ENCODE data around the gene HEBP2. TPM values are rescaled to one million over a fixed set of nuclear protein-coding genes. Genes with fewer than 3 reads are reported as not detected.

HEBP2 gene
- total and polyA plus RNA-seq, 9 donors = 12.4 to 64.8 (median 44.3) TPM

GRCh38 chr6:138371720-138372119 lies 32.3 kb upstream of the HEBP2 start:
- intact Hi-C loops (cut with DNase I) = no loop called here
- no peak for DNase-seq
- H3K36me3 ChIP-seq = no peaks in the 10 kb centered on the region
- no peaks in the 10 kb centered on the region for H3K4me1 ChIP-seq (ENCODE audit: insufficient read depth)
- H3K27ac ChIP-seq = no peak overlapping the region
- no peaks in the 10 kb centered on the region for H3K9me3 ChIP-seq
- no peak for TF ChIP-seq POLR2A (IDR thresholded peaks at IDR 0.05)
- no peak for TF ChIP-seq CTCF (IDR thresholded peaks at IDR 0.05)
- no peak for TF ChIP-seq EP300 (IDR thresholded peaks at IDR 0.05)
- WGBS, 3 donors = 30 to 32% (median 30%) methylated on average over 3 of the region's 3 CpGs
- H3K27me3 ChIP-seq = no peaks in the 10 kb centered on the region
- H3K4me3 ChIP-seq = no peak overlapping the region

DNA sequence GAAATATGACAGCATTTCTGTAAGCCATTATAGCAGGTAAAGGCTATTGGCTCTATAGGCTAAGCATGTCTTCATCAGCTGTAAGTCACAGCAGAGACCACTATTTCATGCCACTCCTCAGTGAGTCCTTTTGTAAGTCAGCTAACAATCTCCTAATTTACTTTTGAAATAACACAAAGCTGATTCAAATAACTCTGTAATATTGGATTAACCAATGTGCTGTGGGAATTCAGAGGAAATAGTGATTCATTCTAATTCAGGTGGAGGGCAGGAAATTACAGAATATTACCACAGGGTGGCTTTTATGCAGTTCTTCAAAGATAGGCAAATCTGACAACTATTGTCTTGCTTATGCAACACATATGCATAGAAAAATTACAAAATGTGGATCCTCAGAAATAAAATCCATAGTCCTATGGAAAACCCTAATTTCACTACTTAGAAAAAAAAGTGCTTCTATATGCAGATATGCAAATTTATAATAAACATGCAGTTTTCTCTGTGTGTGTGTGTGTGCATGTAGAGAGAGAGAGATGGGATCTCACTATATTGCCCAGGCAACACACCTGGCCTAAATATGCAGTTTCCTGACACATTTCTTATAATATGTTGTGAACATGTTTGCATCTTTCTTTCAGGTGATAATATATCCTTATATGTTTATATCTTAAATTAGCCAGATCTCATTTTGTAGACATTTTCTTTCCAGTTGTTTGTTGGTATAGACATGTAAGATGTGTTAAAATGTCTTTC lies 31.1 kb upstream of the HEBP2 start:
- no peaks in the 10 kb centered on the region for H3K27me3 ChIP-seq
- H3K4me3 ChIP-seq = no peak overlapping the region
- H3K27ac ChIP-seq = no peak overlapping the region
- H3K9me3 ChIP-seq = no peaks in the 10 kb centered on the region
- no peak for DNase-seq
- TF ChIP-seq EP300 (IDR thresholded peaks at IDR 0.05) = no peak
- no peak for TF ChIP-seq POLR2A (IDR thresholded peaks at IDR 0.05)
- no peak for TF ChIP-seq CTCF (IDR thresholded peaks at IDR 0.05)
- intact Hi-C loops (cut with DNase I) = no loop called here
- no peaks in the 10 kb centered on the region for H3K36me3 ChIP-seq
- H3K4me1 ChIP-seq (ENCODE audit: insufficient read depth) = no peaks in the 10 kb centered on the region

- Histone ChIP-seq H3K27ac (no peak overlapping the region), H3K27me3 (no peaks in the 10 kb centered on the region), H3K36me3 (no peaks in the 10 kb centered on the region), H3K9me3 (no peaks in the 10 kb centered on the region), H3K4me1 (ENCODE audit: insufficient read depth) (no peaks in the 10 kb centered on the region), H3K4me3 (no peak overlapping the region)
- intact Hi-C loops (cut with DNase I) = no loop called here
- DNase-seq = no peak
- TF ChIP-seq CTCF (IDR thresholded peaks at IDR 0.05) (no peak), EP300 (IDR thresholded peaks at IDR 0.05) (no peak), POLR2A (IDR thresholded peaks at IDR 0.05) (no peak)
These were observed 29.8 kb upstream of the HEBP2 start for GRCh38 chr6:138374230-138374629.

- H3K36me3 ChIP-seq = no peaks in the 10 kb centered on the region
- TF ChIP-seq POLR2A (IDR thresholded peaks at IDR 0.05) = no peak
- TF ChIP-seq CTCF (IDR thresholded peaks at IDR 0.05) = no peak
- no peak for TF ChIP-seq EP300 (IDR thresholded peaks at IDR 0.05)
These were observed 29.2 kb upstream of the HEBP2 start for GRCh38 chr6:138374815-138375214.

More at GRCh38 chr6:138374815-138375214, 29.2 kb upstream of the HEBP2 start:
- H3K27me3 ChIP-seq = no peaks in the 10 kb centered on the region
- H3K9me3 ChIP-seq = no peaks in the 10 kb centered on the region
- no peaks in the 10 kb centered on the region for H3K4me1 ChIP-seq (ENCODE audit: insufficient read depth)
- no peak overlapping the region for H3K4me3 ChIP-seq
- DNase-seq = no peak
- no peak overlapping the region for H3K27ac ChIP-seq
- intact Hi-C loops (cut with DNase I) = no loop called here
- 90 to 95% (median 91%) methylated on average over 2 of the region's 2 CpGs for WGBS, 3 donors

All from ovary (tissue), 9 donors.